ENCODE measurements around the gene TCP1. TPM values are rescaled to one million over a fixed set of nuclear protein-coding genes. Genes with fewer than 3 reads are reported as not detected.

The TCP1 gene
- total and polyA plus RNA-seq, 2 experiments from 2014 or later = 222 to 346 TPM

DNA sequence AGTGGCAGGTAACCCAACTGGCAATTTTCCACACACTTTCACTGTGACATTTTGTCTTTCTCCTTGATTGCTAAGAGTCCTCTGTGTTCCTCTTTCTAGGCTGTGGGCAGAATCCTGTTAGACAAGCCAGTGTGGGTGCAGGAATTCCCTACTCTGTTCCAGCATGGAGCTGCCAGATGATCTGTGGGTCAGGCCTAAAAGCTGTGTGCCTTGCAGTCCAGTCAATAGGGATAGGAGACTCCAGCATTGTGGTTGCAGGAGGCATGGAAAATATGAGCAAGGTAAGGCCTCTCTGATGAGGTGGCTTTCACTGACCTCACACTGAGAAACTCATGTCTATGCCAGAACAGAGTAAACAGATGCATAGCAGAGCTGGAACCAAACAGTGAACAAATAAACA is 22.5 kb downstream of the TCP1 start:
- no peak overlapping the region for H3K4me3 ChIP-seq
- Mint-ChIP-seq H3K27me3 (ENCODE audit: insufficient read depth, low read depth, poor library complexity) (peaks cover 10% of the 10 kb centered on the region), H3K27ac (no peak overlapping the region), H3K4me1 (peaks cover 10% of the 10 kb centered on the region), H3K9me3 (peaks cover 6% of the 10 kb centered on the region; the same call in 1 of the 3 replicates), H3K4me3 (no peak overlapping the region), H3K36me3 (ENCODE audit: low read depth) (peaks cover 96% of the 10 kb centered on the region)
- no peak overlapping the region for H3K4me2 ChIP-seq
- no peak for TF ChIP-seq ZNF114 (CRISPR knock-in tag; IDR thresholded peaks at IDR 0.05)
- no peak for TF ChIP-seq JUNB (IDR thresholded peaks at IDR 0.05; ENCODE audit: unreplicated experiment)
- TF ChIP-seq, protein P1, sequence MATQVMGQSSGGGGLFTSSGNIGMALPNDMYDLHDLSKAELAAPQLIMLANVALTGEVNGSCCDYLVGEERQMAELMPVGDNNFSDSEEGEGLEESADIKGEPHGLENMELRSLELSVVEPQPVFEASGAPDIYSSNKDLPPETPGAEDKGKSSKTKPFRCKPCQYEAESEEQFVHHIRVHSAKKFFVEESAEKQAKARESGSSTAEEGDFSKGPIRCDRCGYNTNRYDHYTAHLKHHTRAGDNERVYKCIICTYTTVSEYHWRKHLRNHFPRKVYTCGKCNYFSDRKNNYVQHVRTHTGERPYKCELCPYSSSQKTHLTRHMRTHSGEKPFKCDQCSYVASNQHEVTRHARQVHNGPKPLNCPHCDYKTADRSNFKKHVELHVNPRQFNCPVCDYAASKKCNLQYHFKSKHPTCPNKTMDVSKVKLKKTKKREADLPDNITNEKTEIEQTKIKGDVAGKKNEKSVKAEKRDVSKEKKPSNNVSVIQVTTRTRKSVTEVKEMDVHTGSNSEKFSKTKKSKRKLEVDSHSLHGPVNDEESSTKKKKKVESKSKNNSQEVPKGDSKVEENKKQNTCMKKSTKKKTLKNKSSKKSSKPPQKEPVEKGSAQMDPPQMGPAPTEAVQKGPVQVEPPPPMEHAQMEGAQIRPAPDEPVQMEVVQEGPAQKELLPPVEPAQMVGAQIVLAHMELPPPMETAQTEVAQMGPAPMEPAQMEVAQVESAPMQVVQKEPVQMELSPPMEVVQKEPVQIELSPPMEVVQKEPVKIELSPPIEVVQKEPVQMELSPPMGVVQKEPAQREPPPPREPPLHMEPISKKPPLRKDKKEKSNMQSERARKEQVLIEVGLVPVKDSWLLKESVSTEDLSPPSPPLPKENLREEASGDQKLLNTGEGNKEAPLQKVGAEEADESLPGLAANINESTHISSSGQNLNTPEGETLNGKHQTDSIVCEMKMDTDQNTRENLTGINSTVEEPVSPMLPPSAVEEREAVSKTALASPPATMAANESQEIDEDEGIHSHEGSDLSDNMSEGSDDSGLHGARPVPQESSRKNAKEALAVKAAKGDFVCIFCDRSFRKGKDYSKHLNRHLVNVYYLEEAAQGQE (IDR thresholded peaks at IDR 0.05; ENCODE audit: unreplicated experiment) = no peak
- TF ChIP-seq STAT1 (IDR thresholded peaks at IDR 0.05; ENCODE audit: unreplicated experiment) = no peak
- TF ChIP-seq, protein P2, sequence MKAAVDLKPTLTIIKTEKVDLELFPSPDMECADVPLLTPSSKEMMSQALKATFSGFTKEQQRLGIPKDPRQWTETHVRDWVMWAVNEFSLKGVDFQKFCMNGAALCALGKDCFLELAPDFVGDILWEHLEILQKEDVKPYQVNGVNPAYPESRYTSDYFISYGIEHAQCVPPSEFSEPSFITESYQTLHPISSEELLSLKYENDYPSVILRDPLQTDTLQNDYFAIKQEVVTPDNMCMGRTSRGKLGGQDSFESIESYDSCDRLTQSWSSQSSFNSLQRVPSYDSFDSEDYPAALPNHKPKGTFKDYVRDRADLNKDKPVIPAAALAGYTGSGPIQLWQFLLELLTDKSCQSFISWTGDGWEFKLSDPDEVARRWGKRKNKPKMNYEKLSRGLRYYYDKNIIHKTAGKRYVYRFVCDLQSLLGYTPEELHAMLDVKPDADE (IDR thresholded peaks at IDR 0.05) = no peak
- TF ChIP-seq, protein P3, sequence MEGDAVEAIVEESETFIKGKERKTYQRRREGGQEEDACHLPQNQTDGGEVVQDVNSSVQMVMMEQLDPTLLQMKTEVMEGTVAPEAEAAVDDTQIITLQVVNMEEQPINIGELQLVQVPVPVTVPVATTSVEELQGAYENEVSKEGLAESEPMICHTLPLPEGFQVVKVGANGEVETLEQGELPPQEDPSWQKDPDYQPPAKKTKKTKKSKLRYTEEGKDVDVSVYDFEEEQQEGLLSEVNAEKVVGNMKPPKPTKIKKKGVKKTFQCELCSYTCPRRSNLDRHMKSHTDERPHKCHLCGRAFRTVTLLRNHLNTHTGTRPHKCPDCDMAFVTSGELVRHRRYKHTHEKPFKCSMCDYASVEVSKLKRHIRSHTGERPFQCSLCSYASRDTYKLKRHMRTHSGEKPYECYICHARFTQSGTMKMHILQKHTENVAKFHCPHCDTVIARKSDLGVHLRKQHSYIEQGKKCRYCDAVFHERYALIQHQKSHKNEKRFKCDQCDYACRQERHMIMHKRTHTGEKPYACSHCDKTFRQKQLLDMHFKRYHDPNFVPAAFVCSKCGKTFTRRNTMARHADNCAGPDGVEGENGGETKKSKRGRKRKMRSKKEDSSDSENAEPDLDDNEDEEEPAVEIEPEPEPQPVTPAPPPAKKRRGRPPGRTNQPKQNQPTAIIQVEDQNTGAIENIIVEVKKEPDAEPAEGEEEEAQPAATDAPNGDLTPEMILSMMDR (conservative IDR thresholded peaks at IDR 0.05; ENCODE audit: low read depth in 2 of 2) = no peak
- TF ChIP-seq NANOG (IDR thresholded peaks at IDR 0.05; ENCODE audit: borderline replicate concordance) = no peak
- TF ChIP-seq, protein P4, sequence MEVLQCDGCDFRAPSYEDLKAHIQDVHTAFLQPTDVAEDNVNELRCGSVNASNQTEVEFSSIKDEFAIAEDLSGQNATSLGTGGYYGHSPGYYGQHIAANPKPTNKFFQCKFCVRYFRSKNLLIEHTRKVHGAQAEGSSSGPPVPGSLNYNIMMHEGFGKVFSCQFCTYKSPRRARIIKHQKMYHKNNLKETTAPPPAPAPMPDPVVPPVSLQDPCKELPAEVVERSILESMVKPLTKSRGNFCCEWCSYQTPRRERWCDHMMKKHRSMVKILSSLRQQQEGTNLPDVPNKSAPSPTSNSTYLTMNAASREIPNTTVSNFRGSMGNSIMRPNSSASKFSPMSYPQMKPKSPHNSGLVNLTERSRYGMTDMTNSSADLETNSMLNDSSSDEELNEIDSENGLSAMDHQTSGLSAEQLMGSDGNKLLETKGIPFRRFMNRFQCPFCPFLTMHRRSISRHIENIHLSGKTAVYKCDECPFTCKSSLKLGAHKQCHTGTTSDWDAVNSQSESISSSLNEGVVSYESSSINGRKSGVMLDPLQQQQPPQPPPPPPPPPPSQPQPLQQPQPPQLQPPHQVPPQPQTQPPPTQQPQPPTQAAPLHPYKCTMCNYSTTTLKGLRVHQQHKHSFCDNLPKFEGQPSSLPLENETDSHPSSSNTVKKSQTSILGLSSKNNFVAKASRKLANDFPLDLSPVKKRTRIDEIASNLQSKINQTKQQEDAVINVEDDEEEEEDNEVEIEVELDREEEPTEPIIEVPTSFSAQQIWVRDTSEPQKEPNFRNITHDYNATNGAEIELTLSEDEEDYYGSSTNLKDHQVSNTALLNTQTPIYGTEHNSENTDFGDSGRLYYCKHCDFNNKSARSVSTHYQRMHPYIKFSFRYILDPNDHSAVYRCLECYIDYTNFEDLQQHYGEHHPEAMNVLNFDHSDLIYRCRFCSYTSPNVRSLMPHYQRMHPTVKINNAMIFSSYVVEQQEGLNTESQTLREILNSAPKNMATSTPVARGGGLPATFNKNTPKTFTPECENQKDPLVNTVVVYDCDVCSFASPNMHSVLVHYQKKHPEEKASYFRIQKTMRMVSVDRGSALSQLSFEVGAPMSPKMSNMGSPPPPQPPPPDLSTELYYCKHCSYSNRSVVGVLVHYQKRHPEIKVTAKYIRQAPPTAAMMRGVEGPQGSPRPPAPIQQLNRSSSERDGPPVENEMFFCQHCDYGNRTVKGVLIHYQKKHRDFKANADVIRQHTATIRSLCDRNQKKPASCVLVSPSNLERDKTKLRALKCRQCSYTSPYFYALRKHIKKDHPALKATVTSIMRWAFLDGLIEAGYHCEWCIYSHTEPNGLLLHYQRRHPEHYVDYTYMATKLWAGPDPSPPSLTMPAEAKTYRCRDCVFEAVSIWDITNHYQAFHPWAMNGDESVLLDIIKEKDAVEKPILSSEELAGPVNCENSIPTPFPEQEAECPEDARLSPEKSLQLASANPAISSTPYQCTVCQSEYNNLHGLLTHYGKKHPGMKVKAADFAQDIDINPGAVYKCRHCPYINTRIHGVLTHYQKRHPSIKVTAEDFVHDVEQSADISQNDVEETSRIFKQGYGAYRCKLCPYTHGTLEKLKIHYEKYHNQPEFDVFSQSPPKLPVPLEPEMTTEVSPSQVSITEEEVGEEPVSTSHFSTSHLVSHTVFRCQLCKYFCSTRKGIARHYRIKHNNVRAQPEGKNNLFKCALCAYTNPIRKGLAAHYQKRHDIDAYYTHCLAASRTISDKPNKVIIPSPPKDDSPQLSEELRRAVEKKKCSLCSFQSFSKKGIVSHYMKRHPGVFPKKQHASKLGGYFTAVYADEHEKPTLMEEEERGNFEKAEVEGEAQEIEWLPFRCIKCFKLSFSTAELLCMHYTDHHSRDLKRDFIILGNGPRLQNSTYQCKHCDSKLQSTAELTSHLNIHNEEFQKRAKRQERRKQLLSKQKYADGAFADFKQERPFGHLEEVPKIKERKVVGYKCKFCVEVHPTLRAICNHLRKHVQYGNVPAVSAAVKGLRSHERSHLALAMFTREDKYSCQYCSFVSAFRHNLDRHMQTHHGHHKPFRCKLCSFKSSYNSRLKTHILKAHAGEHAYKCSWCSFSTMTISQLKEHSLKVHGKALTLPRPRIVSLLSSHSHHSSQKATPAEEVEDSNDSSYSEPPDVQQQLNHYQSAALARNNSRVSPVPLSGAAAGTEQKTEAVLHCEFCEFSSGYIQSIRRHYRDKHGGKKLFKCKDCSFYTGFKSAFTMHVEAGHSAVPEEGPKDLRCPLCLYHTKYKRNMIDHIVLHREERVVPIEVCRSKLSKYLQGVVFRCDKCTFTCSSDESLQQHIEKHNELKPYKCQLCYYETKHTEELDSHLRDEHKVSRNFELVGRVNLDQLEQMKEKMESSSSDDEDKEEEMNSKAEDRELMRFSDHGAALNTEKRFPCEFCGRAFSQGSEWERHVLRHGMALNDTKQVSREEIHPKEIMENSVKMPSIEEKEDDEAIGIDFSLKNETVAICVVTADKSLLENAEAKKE (CRISPR knock-in tag; IDR thresholded peaks at IDR 0.05) = no peak
- TF ChIP-seq POLR2AphosphoS5 (IDR thresholded peaks at IDR 0.05; ENCODE audit: low read depth) = no peak
- TF ChIP-seq EZH2 (IDR thresholded peaks at IDR 0.05; ENCODE audit: low read depth, unreplicated experiment) = no peak
- H3K27me3 ChIP-seq (ENCODE audit: insufficient read depth) = no peaks in the 10 kb centered on the region
- no peaks in the 10 kb centered on the region for H3K9me2 ChIP-seq (ENCODE audit: insufficient read depth)
- H3K36me3 ChIP-seq (ENCODE audit: insufficient read depth) = peaks cover 77% of the 10 kb centered on the region
- no peak overlapping the region for H3K27ac ChIP-seq (ENCODE audit: low read depth)
- peaks cover 9% of the 10 kb centered on the region for H3F3A ChIP-seq (replicated peaks; ENCODE audit: low read depth)
- peaks cover 50% of the 10 kb centered on the region for H3K79me2 ChIP-seq (replicated peaks; ENCODE audit: insufficient read depth)
- H3K4me1 ChIP-seq (ENCODE audit: insufficient read depth) = peaks cover 8% of the 10 kb centered on the region; the same call in 1 of the 2 replicates
- ATAC-seq = no peak
- DNase-seq (ENCODE audit: low spot score) = no peak
- H2AFZ ChIP-seq = no peak overlapping the region
- H4K20me1 ChIP-seq (replicated peaks; ENCODE audit: insufficient read depth) = peaks cover 15% of the 10 kb centered on the region

All from GM23338 (cell line).